GM12892 (cell line): ENCODE measurements around the gene CRISPLD2.

Source experiments
- DNase-seq: peaks from one replicate; pipeline ENCODE4 v3.0.0; 2011; ENCODE audit not compliant: insufficient read length
- FAIRE-seq: peaks from 2 replicates; lab custom pipeline; 2011; peaks lifted over from hg19 to GRCh38; lab: Jason Lieb, UNC
- POLR2A ChIP-seq: IDR thresholded peaks from 2 replicates; pipeline ENCODE4 v1.6.1; 2011; ENCODE audit warnings: low read depth, low read length, control low read depth
- POLR2AphosphoS5 ChIP-seq: IDR thresholded peaks from 2 replicates; pipeline ENCODE4 v1.6.1; 2011; ENCODE audit warnings: low read depth, low read length, control low read depth
- TAF1 ChIP-seq: IDR thresholded peaks from 2 replicates; pipeline ENCODE4 v1.6.1; 2011; ENCODE audit warnings: low read depth, mild to moderate bottlenecking, control low read depth, low read length, borderline replicate concordance

The CRISPLD2 gene

GRCh38 chr16:84886497-84887090, 66.8 kb downstream of the CRISPLD2 start:
- no peak for FAIRE-seq
- TF ChIP-seq TAF1 (no peak), POLR2A (no peak), POLR2AphosphoS5 (no peak)
- DNase-seq: no peak

GRCh38 chr16:84887207-84887606, 67.4 kb downstream of the CRISPLD2 start:
- DNase-seq: no peak
- FAIRE-seq: no peak
- TF ChIP-seq TAF1: no peak
- no peak for TF ChIP-seq POLR2A
- TF ChIP-seq POLR2AphosphoS5: no peak

- no peak for FAIRE-seq
- TF ChIP-seq POLR2AphosphoS5 (no peak), POLR2A (no peak), TAF1 (no peak)
- DNase-seq: no peak
Observed at GRCh38 chr16:84888450-84888849, 68.7 kb downstream of the CRISPLD2 start.

- FAIRE-seq (no peak), DNase-seq (no peak)
- TF ChIP-seq POLR2A (no peak), POLR2AphosphoS5 (no peak), TAF1 (no peak)
Observed at GRCh38 chr16:84889066-84889465, 69.3 kb downstream of the CRISPLD2 start.

- no peak for TF ChIP-seq POLR2AphosphoS5
- TF ChIP-seq POLR2A: no peak
- no peak for TF ChIP-seq TAF1
- DNase-seq: no peak
- FAIRE-seq: no peak
Observed at GRCh38 chr16:84890427-84890826, 70.6 kb downstream of the CRISPLD2 start.

- no peak for DNase-seq
- FAIRE-seq: no peak
- no peak for TF ChIP-seq TAF1
- TF ChIP-seq POLR2A: no peak
Observed at GRCh38 chr16:84891149-84891795, 71.5 kb downstream of the CRISPLD2 start.

GRCh38 chr16:84892097-84892496, 72.3 kb downstream of the CRISPLD2 start:
- FAIRE-seq: no peak
- no peak for DNase-seq
- TF ChIP-seq POLR2AphosphoS5 (no peak), TAF1 (no peak), POLR2A (no peak)

GRCh38 chr16:84893467-84893848, 73.7 kb downstream of the CRISPLD2 start:
- FAIRE-seq: no peak

GRCh38 chr16:84893849-84894599, 74.2 kb downstream of the CRISPLD2 start:
- FAIRE-seq: no peak
- no peak for DNase-seq
- no peak for TF ChIP-seq POLR2AphosphoS5
- no peak for TF ChIP-seq POLR2A
- no peak for TF ChIP-seq TAF1

More at GRCh38 chr16:84893467-84893848, 73.7 kb downstream of the CRISPLD2 start:
- TF ChIP-seq TAF1: no peak
- no peak for TF ChIP-seq POLR2AphosphoS5
- no peak for TF ChIP-seq POLR2A
- no peak for DNase-seq

- FAIRE-seq (no peak), DNase-seq (no peak)
- TF ChIP-seq POLR2A (no peak), POLR2AphosphoS5 (no peak), TAF1 (no peak)
Observed at GRCh38 chr16:84895016-84895415, 75.2 kb downstream of the CRISPLD2 start.

GRCh38 chr16:84896847-84897246, 77.1 kb downstream of the CRISPLD2 start:
- FAIRE-seq: no peak
- TF ChIP-seq POLR2A (no peak), POLR2AphosphoS5 (no peak), TAF1 (no peak)

GRCh38 chr16:84897911-84898377, 78.2 kb downstream of the CRISPLD2 start:
- FAIRE-seq: no peak
- no peak for DNase-seq

More at GRCh38 chr16:84896847-84897246, 77.1 kb downstream of the CRISPLD2 start:
- DNase-seq: no peak

GRCh38 chr16:84898447-84898846, 78.7 kb downstream of the CRISPLD2 start:
- no peak for FAIRE-seq
- no peak for DNase-seq
- TF ChIP-seq POLR2A: no peak
- no peak for TF ChIP-seq TAF1
- no peak for TF ChIP-seq POLR2AphosphoS5

More at GRCh38 chr16:84897911-84898377, 78.2 kb downstream of the CRISPLD2 start:
- TF ChIP-seq POLR2AphosphoS5 (no peak), TAF1 (no peak), POLR2A (no peak)
